Lung (tissue), 13 donors: ENCODE data around the gene NUBPL. TPM values are rescaled to one million over a fixed set of nuclear protein-coding genes. Genes with fewer than 3 reads are reported as not detected.

Source experiments
- ATAC-seq: fragments of 200-7000 bp; cut with Tn5 transposase; one replicate; pipeline ENCODE4 v1.9.1; 2020; ENCODE audit warnings: moderate number of reproducible peaks; ENCODE audit not compliant: insufficient read depth, low FRiP score
- DNase-seq, 3 donors: peaks; one replicate each; pipeline ENCODE4 v3.0.0-alpha.2; 2013 to 2017
- H3K27ac ChIP-seq, 2 donors: one replicate each; pipeline ENCODE4 v1.5.1; 2013; ENCODE audit warnings: mild to moderate bottlenecking in 2 of 2, moderate library complexity in 2 of 2, control low read depth in 1 of 2, inconsistent platforms in 1 of 2, low read depth in 1 of 2, low read length in 1 of 2
- H3K27me3 ChIP-seq, 3 donors: one replicate each; pipeline ENCODE4 v1.5.1; 2013; ENCODE audit warnings: low read length in 2 of 3; ENCODE audit not compliant: control insufficient read depth in 3 of 3, insufficient read depth in 3 of 3
- H3K36me3 ChIP-seq, 4 donors: one replicate each; pipeline ENCODE4 v1.5.1; 2013; ENCODE audit warnings: low read length in 4 of 4, mild to moderate bottlenecking in 1 of 4, moderate library complexity in 1 of 4; ENCODE audit not compliant: control insufficient read depth in 4 of 4, insufficient read depth in 4 of 4
- H3K4me1 ChIP-seq, 5 donors: one replicate each; pipeline ENCODE4 v1.5.1; 2013; ENCODE audit warnings: low read length in 5 of 5, mild to moderate bottlenecking in 2 of 5, moderate library complexity in 1 of 5; ENCODE audit not compliant: control insufficient read depth in 5 of 5, insufficient read depth in 5 of 5
- H3K4me3 ChIP-seq: one replicate; pipeline ENCODE4 v1.5.1; 2013; ENCODE audit warnings: mild to moderate bottlenecking, control low read depth, moderate library complexity
- H3K9ac ChIP-seq, 2 donors: one replicate each; pipeline ENCODE4 v1.5.1; 2013; ENCODE audit warnings: low read length in 2 of 2, control low read depth in 1 of 2; ENCODE audit not compliant: insufficient read depth in 1 of 2
- H3K9me3 ChIP-seq, 4 donors: one replicate each; pipeline ENCODE4 v1.5.1; 2013; ENCODE audit warnings: low read length in 3 of 4, mild to moderate bottlenecking in 1 of 4, moderate library complexity in 1 of 4; ENCODE audit not compliant: control insufficient read depth in 4 of 4, insufficient read depth in 3 of 4
- WGBS, 2 donors: extraction: QIAGEN DNeasy Blood & Tissue Kit; methylation state at CpG; one replicate each; pipeline ENCODE4 v1.1.7; 2013; 5-methylcytosine and 5-hydroxymethylcytosine counted together
- polyA plus RNA-seq, 2 donors: library from polyadenylated mRNA; stranded (reverse); fragments of 200-250 nt; gene quantifications; one replicate each; pipeline ENCODE4 v1.2.1, GENCODE V29; 2013
- small RNA-seq: library from RNA; depleted of rRNA; stranded (forward); fragments of <200 nt; gene quantifications from one replicate; pipeline ENCODE3, GENCODE V24; 2014; ENCODE audit warnings: low replicate concordance
- total RNA-seq, 2 donors: library from RNA; depleted of rRNA in 1 of 2; stranded (reverse); fragments of >200 nt in 1 of 2; gene quantifications; one replicate each; pipeline ENCODE4 v1.2.1, GENCODE V29; 2014 to 2021
- TF ChIP-seq, protein P1 (sequence below): IDR thresholded peaks from 2 replicates; pipeline ENCODE4 v1.5.1; 2012; ENCODE audit warnings: mild to moderate bottlenecking; ENCODE audit errors: control extremely low read depth, extremely low read depth
- donor health status: control.
- donor health status: control.
- donor health status: Bipolar disorder and iron deficiency.
- donor health status: healthy.
- donor health status: DM: yes; HTN: yes; CAD: no.

Gene NUBPL
- total and polyA plus RNA-seq, 4 donors: 3.0 to 20.9 (median 9.5) TPM

- WGBS, 2 donors: 97% methylated on average over 3 of the region's 3 CpGs
- TF ChIP-seq, protein P1, sequence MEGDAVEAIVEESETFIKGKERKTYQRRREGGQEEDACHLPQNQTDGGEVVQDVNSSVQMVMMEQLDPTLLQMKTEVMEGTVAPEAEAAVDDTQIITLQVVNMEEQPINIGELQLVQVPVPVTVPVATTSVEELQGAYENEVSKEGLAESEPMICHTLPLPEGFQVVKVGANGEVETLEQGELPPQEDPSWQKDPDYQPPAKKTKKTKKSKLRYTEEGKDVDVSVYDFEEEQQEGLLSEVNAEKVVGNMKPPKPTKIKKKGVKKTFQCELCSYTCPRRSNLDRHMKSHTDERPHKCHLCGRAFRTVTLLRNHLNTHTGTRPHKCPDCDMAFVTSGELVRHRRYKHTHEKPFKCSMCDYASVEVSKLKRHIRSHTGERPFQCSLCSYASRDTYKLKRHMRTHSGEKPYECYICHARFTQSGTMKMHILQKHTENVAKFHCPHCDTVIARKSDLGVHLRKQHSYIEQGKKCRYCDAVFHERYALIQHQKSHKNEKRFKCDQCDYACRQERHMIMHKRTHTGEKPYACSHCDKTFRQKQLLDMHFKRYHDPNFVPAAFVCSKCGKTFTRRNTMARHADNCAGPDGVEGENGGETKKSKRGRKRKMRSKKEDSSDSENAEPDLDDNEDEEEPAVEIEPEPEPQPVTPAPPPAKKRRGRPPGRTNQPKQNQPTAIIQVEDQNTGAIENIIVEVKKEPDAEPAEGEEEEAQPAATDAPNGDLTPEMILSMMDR: no peak
- ATAC-seq: no peak
Observed at GRCh38 chr14:31909977-31910376, 348.8 kb downstream of the NUBPL start.

More at GRCh38 chr14:31909977-31910376, 348.8 kb downstream of the NUBPL start:
- peaks cover 0 to 12% (median 7%) of the 10 kb centered on the region in 4 donors for H3K9me3 ChIP-seq
- no peak overlapping the region for H3K4me3 ChIP-seq
- no peak for DNase-seq
- no peak overlapping the region for H3K27ac ChIP-seq
- no peaks in the 10 kb centered on the region for H3K4me1 ChIP-seq
- no peaks in the 10 kb centered on the region for H3K36me3 ChIP-seq
- no peaks in the 10 kb centered on the region for H3K27me3 ChIP-seq
- H3K9ac ChIP-seq: no peak overlapping the region

Small RNA genes within 50 kb of the gene (small RNA-seq; reads per million reads assigned to genes)
- gene RNU6-455P (not detected), gene RNU6-602P (not detected)

Other genes starting within 250 kb of the NUBPL start
- gene HEATR5A, start 140.9 kb upstream of the NUBPL start, total RNA-seq: 10 to 100 TPM; 37.6 to 54.0 TPM
- gene HEATR5A, start 140.9 kb upstream of the NUBPL start, polyA plus RNA-seq: 10 to 100 TPM; 10.9 to 20.1 TPM
- 10 to 100 TPM; 19.2 to 33.3 TPM for gene DTD2, start 103.9 kb upstream of the NUBPL start, total RNA-seq
- gene DTD2, start 103.9 kb upstream of the NUBPL start, polyA plus RNA-seq: 10 to 100 TPM; 10.4 to 15.4 TPM
- not detected for gene GPR33, start 73.4 kb upstream of the NUBPL start, total RNA-seq
- gene GPR33, start 73.4 kb upstream of the NUBPL start, polyA plus RNA-seq: not detected